ENCODE results near the gene ACBD4. TPM values are rescaled to one million over a fixed set of nuclear protein-coding genes. Genes with fewer than 3 reads are reported as not detected.

Gene ACBD4
- total and polyA plus RNA-seq, 2 of the 13 experiments (the other 11 are each of a cell fraction or from before 2014, with no cell fraction given), result 16.1 to 26.9 TPM

DNA sequence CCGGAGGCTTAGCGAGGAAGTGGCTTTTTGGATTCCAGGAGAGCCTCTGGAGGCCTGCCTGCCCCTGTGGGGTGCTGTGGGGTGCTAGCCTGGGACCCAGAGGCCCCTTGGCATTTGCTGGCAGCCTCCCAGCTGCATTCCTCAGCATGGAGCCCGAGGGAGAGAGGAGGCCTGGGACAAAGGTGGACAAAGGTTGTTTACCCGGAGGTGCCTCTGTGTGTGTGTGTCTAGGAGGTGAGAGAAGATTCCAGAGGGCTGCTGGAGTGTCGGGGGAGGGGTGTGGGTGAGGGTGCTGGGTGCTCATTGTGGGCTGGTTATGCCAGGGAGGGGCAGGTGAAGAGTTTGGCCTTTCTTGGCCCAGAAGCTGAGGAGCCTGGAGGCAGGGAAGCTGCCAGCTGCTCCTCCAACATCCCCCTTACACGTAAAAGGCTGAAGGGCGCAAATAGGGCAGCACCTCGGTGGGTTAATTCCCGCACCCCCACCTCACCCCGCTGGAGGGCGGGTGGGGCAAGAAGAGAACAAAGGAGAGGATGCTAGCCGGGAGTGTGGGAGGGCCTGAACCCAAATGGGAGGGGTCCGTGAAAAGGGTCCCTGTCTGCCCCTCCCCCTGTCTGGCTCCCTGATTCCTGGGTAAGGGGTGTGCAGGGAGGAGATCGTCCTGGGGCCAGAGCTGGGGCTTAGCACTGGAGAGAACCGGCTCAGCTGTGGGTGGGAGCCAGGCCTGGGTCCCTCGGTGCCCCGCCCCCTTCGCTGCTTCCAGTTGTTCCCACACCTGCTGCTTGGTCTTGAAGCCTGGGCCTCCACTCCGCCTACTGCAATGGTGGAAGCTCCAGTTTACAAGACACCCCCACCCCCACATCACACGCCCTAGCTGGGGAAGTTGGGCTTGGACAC, 36.1 kb downstream of the ACBD4 start (continued):
- TF ChIP-seq, protein P1, sequence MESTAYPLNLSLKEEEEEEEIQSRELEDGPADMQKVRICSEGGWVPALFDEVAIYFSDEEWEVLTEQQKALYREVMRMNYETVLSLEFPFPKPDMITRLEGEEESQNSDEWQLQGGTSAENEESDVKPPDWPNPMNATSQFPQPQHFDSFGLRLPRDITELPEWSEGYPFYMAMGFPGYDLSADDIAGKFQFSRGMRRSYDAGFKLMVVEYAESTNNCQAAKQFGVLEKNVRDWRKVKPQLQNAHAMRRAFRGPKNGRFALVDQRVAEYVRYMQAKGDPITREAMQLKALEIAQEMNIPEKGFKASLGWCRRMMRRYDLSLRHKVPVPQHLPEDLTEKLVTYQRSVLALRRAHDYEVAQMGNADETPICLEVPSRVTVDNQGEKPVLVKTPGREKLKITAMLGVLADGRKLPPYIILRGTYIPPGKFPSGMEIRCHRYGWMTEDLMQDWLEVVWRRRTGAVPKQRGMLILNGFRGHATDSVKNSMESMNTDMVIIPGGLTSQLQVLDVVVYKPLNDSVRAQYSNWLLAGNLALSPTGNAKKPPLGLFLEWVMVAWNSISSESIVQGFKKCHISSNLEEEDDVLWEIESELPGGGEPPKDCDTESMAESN (CRISPR knock-in tag; conservative IDR thresholded peaks at IDR 0.05), result peak; percentile 19
- no peak for TF ChIP-seq ZNF232 (CRISPR knock-in tag; IDR thresholded peaks at IDR 0.05; ENCODE audit: borderline replicate concordance)
- no peak for TF ChIP-seq ZNF44 (CRISPR knock-in tag; IDR thresholded peaks at IDR 0.05)
- TF ChIP-seq CEBPB (IDR thresholded peaks at IDR 0.05; ENCODE audit: borderline replicate concordance, low read depth, low read length), result no peak
- TF ChIP-seq, protein P2, sequence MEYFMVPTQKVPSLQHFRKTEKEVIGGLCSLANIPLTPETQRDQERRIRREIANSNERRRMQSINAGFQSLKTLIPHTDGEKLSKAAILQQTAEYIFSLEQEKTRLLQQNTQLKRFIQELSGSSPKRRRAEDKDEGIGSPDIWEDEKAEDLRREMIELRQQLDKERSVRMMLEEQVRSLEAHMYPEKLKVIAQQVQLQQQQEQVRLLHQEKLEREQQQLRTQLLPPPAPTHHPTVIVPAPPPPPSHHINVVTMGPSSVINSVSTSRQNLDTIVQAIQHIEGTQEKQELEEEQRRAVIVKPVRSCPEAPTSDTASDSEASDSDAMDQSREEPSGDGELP (IDR thresholded peaks at IDR 0.05; ENCODE audit: borderline replicate concordance, low read depth), result peak; percentile 80; the same call in 1 of the 2 replicates
- no peak for TF ChIP-seq CHCHD3 (CRISPR knock-in tag; IDR thresholded peaks at IDR 0.05)
- no peak for TF ChIP-seq ZNF589 (CRISPR knock-in tag; conservative IDR thresholded peaks at IDR 0.05)
- TF ChIP-seq, protein P3, sequence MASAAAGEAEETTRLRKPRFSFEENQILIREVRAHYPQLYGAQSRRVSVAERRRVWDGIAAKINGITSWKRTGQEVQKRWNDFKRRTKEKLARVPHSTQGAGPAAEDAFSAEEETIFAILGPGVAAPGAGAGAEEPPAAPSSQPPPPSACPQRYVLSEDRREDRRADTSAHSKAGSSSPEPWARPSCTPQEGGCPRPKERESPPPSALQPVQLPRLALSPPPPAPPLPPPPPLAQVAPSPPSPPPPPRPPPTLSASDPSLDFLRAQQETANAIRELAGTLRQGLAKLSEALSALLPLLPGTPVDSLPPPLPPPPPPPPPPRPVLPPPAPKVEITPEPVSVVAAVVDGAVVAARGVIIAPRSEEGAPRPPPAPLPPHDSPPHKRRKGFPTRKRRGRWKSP (CRISPR knock-in tag; IDR thresholded peaks at IDR 0.05), result peak; percentile 71
- TF ChIP-seq, protein P4, sequence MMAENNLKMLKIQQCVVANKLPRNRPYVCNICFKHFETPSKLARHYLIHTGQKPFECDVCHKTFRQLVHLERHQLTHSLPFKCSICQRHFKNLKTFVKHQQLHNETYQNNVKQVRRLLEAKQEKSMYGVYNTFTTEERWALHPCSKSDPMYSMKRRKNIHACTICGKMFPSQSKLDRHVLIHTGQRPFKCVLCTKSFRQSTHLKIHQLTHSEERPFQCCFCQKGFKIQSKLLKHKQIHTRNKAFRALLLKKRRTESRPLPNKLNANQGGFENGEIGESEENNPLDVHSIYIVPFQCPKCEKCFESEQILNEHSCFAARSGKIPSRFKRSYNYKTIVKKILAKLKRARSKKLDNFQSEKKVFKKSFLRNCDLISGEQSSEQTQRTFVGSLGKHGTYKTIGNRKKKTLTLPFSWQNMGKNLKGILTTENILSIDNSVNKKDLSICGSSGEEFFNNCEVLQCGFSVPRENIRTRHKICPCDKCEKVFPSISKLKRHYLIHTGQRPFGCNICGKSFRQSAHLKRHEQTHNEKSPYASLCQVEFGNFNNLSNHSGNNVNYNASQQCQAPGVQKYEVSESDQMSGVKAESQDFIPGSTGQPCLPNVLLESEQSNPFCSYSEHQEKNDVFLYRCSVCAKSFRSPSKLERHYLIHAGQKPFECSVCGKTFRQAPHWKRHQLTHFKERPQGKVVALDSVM (CRISPR knock-in tag; IDR thresholded peaks at IDR 0.05), result peak; percentile 85
- TF ChIP-seq ZNF343 (CRISPR knock-in tag; IDR thresholded peaks at IDR 0.05), result peak; percentile 69; the same call in 1 of the 2 replicates
- no peak for TF ChIP-seq ZBTB42 (CRISPR knock-in tag; IDR thresholded peaks at IDR 0.05)
- TF ChIP-seq YY1 (IDR thresholded peaks at IDR 0.05; ENCODE audit: insufficient read depth, insufficient replicate concordance, low read depth, low read length), result peak; percentile 72
- peak; percentile 22; the same call in 1 of the 2 replicates for TF ChIP-seq KAT8 (CRISPR knock-in tag; IDR thresholded peaks at IDR 0.05)
- peak; percentile 85 for TF ChIP-seq ASH2L (IDR thresholded peaks at IDR 0.05; ENCODE audit: insufficient read length, low read depth, low read length)
- TF ChIP-seq ZNF543 (CRISPR knock-in tag; IDR thresholded peaks at IDR 0.05), result 0 out of 2 replicates have a peak, but pooled peaks have one; percentile 29
- no peak; the same call in 1 of the 2 replicates for TF ChIP-seq WIZ (CRISPR knock-in tag; IDR thresholded peaks at IDR 0.05)
- no peak for TF ChIP-seq ZFP36L2 (CRISPR knock-in tag; IDR thresholded peaks at IDR 0.05)
- peak; percentile 71 for TF ChIP-seq ZNF451 (CRISPR knock-in tag; IDR thresholded peaks at IDR 0.05)
- 0 out of 2 replicates have a peak, but pooled peaks have one; percentile 71 for TF ChIP-seq TMF1 (CRISPR knock-in tag; IDR thresholded peaks at IDR 0.05; ENCODE audit: low read depth)
- TF ChIP-seq, protein P5, sequence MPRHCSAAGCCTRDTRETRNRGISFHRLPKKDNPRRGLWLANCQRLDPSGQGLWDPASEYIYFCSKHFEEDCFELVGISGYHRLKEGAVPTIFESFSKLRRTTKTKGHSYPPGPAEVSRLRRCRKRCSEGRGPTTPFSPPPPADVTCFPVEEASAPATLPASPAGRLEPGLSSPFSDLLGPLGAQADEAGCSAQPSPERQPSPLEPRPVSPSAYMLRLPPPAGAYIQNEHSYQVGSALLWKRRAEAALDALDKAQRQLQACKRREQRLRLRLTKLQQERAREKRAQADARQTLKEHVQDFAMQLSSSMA (CRISPR knock-in tag; IDR thresholded peaks at IDR 0.05), result peak; percentile 34; the same call in 1 of the 2 replicates
- TF ChIP-seq ZNF484 (CRISPR knock-in tag; IDR thresholded peaks at IDR 0.05; ENCODE audit: borderline replicate concordance, low read depth), result no peak
- 0 out of 2 replicates have a peak, but pooled peaks have one; percentile 43 for TF ChIP-seq KDM4B (CRISPR knock-in tag; IDR thresholded peaks at IDR 0.05)
